ENCODE measurements around the gene REM2. TPM values are rescaled to one million over a fixed set of nuclear protein-coding genes. Genes with fewer than 3 reads are reported as not detected.
"Not testable (repeated sequence)": the region's sequence is repeated elsewhere in the genome, so short reads cannot be mapped to it uniquely, and the experiment has no call there.

REM2 gene
- total RNA-seq, 4 donors from 2014 or later, result 0.57 to 2.1 (median 1.4) TPM

- no peak for DNase-seq
- TF ChIP-seq POLR2A (IDR thresholded peaks at IDR 0.05) (no peak), CTCF (IDR thresholded peaks at IDR 0.05) (no peak)
Measured at GRCh38 chr14:22854963-22855724, 27.9 kb upstream of the REM2 start.

GRCh38 chr14:22856428-22856827, 26.6 kb upstream of the REM2 start:
- Histone ChIP-seq H3K4me1 (peaks cover 0 to 21% (median 2%) of the 10 kb centered on the region in 4 donors), H3K4me3 (no peak overlapping the region), H3K27ac (no peak overlapping the region), H3K9me3 (no peaks in the 10 kb centered on the region), H3K27me3 (no peaks in the 10 kb centered on the region), H3K36me3 (no peaks in the 10 kb centered on the region)
- no peak for DNase-seq
- TF ChIP-seq CTCF (IDR thresholded peaks at IDR 0.05) (no peak), POLR2A (IDR thresholded peaks at IDR 0.05) (no peak)

More at GRCh38 chr14:22854963-22855724, 27.9 kb upstream of the REM2 start:
- Histone ChIP-seq H3K27me3 (no peaks in the 10 kb centered on the region), H3K27ac (no peak overlapping the region), H3K9me3 (no peaks in the 10 kb centered on the region), H3K36me3 (no peaks in the 10 kb centered on the region), H3K4me1 (peaks cover 0 to 24% (median 4%) of the 10 kb centered on the region in 4 donors), H3K4me3 (no peak overlapping the region)

GRCh38 chr14:22860377-22860776, 22.6 kb upstream of the REM2 start:
- not testable (repeated sequence) for H3K9me3 ChIP-seq, H3K27ac ChIP-seq, DNase-seq, H3K27me3 ChIP-seq, H3K4me1 ChIP-seq, H3K4me3 ChIP-seq, H3K36me3 ChIP-seq

GRCh38 chr14:22861651-22862050, 21.4 kb upstream of the REM2 start:
- Histone ChIP-seq H3K36me3 (no peaks in the 10 kb centered on the region), H3K4me1 (no peaks in the 10 kb centered on the region), H3K27me3 (no peaks in the 10 kb centered on the region), H3K9me3 (no peaks in the 10 kb centered on the region), H3K27ac (no peak overlapping the region), H3K4me3 (no peak overlapping the region)
- TF ChIP-seq POLR2A (IDR thresholded peaks at IDR 0.05), result no peak
- no peak for TF ChIP-seq CTCF (IDR thresholded peaks at IDR 0.05)
- no peak for DNase-seq

GRCh38 chr14:22864979-22865378, 18.0 kb upstream of the REM2 start:
- no peak for DNase-seq
- no peaks in the 10 kb centered on the region for H3K36me3 ChIP-seq
- TF ChIP-seq POLR2A (IDR thresholded peaks at IDR 0.05) (no peak), CTCF (IDR thresholded peaks at IDR 0.05) (no peak)

GRCh38 chr14:22865424-22866405, 17.3 kb upstream of the REM2 start:
- Histone ChIP-seq H3K4me3 (no peak overlapping the region), H3K27ac (no peak overlapping the region), H3K9me3 (no peaks in the 10 kb centered on the region), H3K36me3 (no peaks in the 10 kb centered on the region), H3K4me1 (peaks cover 0 to 10% (median 4%) of the 10 kb centered on the region in 4 donors), H3K27me3 (no peaks in the 10 kb centered on the region)
- TF ChIP-seq POLR2A (IDR thresholded peaks at IDR 0.05) (no peak), CTCF (IDR thresholded peaks at IDR 0.05) (peak in 2 of 6 experiments; percentile 4 to 11)
- DNase-seq, result no peak

More at GRCh38 chr14:22864979-22865378, 18.0 kb upstream of the REM2 start:
- H3K27ac ChIP-seq, result no peak overlapping the region
- H3K4me3 ChIP-seq, result no peak overlapping the region
- no peaks in the 10 kb centered on the region for H3K9me3 ChIP-seq
- no peaks in the 10 kb centered on the region for H3K27me3 ChIP-seq
- peaks cover 0 to 3% (median under 1%) of the 10 kb centered on the region in 4 donors for H3K4me1 ChIP-seq

Measured in Peyer's patch (tissue), 4 donors.